MM.1S (cell line): ENCODE data around the gene PCCB.
"Not testable (repeated sequence)": the region's sequence is repeated elsewhere in the genome, so short reads cannot be mapped to it uniquely, and the experiment has no call there.

Experiments
- DNase-seq: peaks from one replicate; pipeline ENCODE4 v3.0.0-alpha.2; 2015
- H2AFZ ChIP-seq: fragments of 300-600 bp; sonication (generic); 2 replicates; pipeline ENCODE4 v1.6.0; 2016; ENCODE audit warnings: antibody characterized with exemption, low read length
- H3F3A ChIP-seq: fragments of 300-600 bp; sonication (generic); 2 replicates; pipeline ENCODE4 v1.6.1; 2016; ENCODE audit warnings: mild to moderate bottlenecking, antibody characterized with exemption, low read length, moderate library complexity, mixed read lengths; ENCODE audit not compliant: insufficient read depth
- H3K27ac ChIP-seq: fragments of 300-600 bp; sonication (generic); 2 replicates; pipeline ENCODE4 v1.5.1; 2016; ENCODE audit warnings: mild to moderate bottlenecking, low read length
- H3K27me3 ChIP-seq: fragments of 300-600 bp; sonication (generic); replicated peaks from 2 replicates; pipeline ENCODE4 v1.6.0; 2016; ENCODE audit warnings: low read length; ENCODE audit not compliant: insufficient read depth
- H3K36me3 ChIP-seq: fragments of 300-600 bp; sonication (generic); replicated peaks from 2 replicates; pipeline ENCODE4 v1.6.1; 2016; ENCODE audit warnings: mild to moderate bottlenecking, low read length, mixed read lengths; ENCODE audit not compliant: insufficient read depth
- H3K4me1 ChIP-seq: fragments of 300-600 bp; sonication (generic); 2 replicates; pipeline ENCODE4 v1.6.1; 2016; ENCODE audit warnings: low read length, mixed read lengths
- H3K4me2 ChIP-seq: fragments of 300-600 bp; sonication (generic); 2 replicates; pipeline ENCODE4 v1.6.0; 2016; ENCODE audit warnings: low read depth, low read length
- H3K4me3 ChIP-seq: fragments of 300-600 bp; sonication (generic); 2 replicates; pipeline ENCODE4 v1.5.1; 2016; ENCODE audit warnings: low read length, mixed read lengths
- H3K79me2 ChIP-seq: fragments of 300-600 bp; sonication (generic); 2 replicates; pipeline ENCODE4 v1.6.1; 2016; ENCODE audit warnings: mixed run types, low read length, mixed read lengths
- H3K9ac ChIP-seq: fragments of 300-600 bp; sonication (generic); 2 replicates; pipeline ENCODE4 v1.6.1; 2016; ENCODE audit warnings: low read length, mixed read lengths
- H3K9me2 ChIP-seq: fragments of 300-600 bp; sonication (generic); replicated peaks from 2 replicates; pipeline ENCODE4 v1.6.1; 2016; ENCODE audit warnings: mild to moderate bottlenecking, low read length, mixed read lengths; ENCODE audit not compliant: insufficient read depth
- H3K9me3 ChIP-seq: fragments of 300-600 bp; sonication (generic); replicated peaks from 2 replicates; pipeline ENCODE4 v1.6.1; 2016; ENCODE audit warnings: mild to moderate bottlenecking, low read length, mixed read lengths; ENCODE audit not compliant: insufficient read depth
- H4K20me1 ChIP-seq: fragments of 300-600 bp; sonication (generic); 2 replicates; pipeline ENCODE4 v1.6.1; 2016; ENCODE audit warnings: mild to moderate bottlenecking, low read length, moderate library complexity, mixed read lengths; ENCODE audit not compliant: insufficient read depth
- CTCF ChIP-seq: fragments of 300-600 bp; sonication (generic); IDR thresholded peaks from 2 replicates; pipeline ENCODE4 v1.5.1; 2016; ENCODE audit warnings: antibody characterized with exemption, low read length, mixed read lengths
- EZH2 ChIP-seq: fragments of 300-600 bp; sonication (generic); optimal IDR thresholded peaks from 2 replicates; pipeline ENCODE3; 2017; ENCODE audit warnings: low read depth, mild to moderate bottlenecking, antibody characterized with exemption, low read length, mixed read lengths
- EZH2phosphoT487 ChIP-seq: fragments of 300-600 bp; sonication (generic); IDR thresholded peaks from 2 replicates; pipeline ENCODE4 v1.6.1; 2018; ENCODE audit warnings: antibody characterized with exemption, low read length

Gene PCCB

DNA sequence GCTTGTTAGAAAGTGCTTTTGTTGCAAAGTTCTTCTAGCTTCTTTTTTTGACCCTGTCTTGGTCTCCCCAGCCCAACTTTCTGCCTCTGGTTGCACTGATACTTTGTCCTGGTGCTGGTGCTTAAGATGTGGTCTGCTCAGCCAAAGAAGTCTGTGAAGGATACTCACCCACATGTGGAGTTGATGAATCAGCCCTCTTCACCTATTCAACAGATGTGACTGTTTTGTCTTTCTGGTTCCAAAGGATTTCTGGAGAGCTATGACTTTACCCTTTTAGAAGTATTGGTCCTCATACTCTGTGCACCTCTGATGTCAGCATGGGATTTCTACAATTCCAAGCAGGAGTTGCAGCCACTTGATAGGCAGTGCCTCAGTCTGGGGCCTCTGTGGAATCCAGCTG is 84.1 kb downstream of the PCCB start:
- Histone ChIP-seq H3K36me3 (no peaks in the 10 kb centered on the region), H2AFZ (no peak overlapping the region), H3K4me3 (no peak overlapping the region), H3K4me1 (peaks cover 6% of the 10 kb centered on the region; the same call in 1 of the 2 replicates), H3K27ac (no peak overlapping the region), H3K9me3 (no peaks in the 10 kb centered on the region), H3K4me2 (no peak overlapping the region), H3K9me2 (no peaks in the 10 kb centered on the region), H3K27me3 (no peaks in the 10 kb centered on the region), H4K20me1 (no peaks in the 10 kb centered on the region), H3K79me2 (no peaks in the 10 kb centered on the region), H3F3A (no peaks in the 10 kb centered on the region), H3K9ac (no peak overlapping the region)
- DNase-seq = no peak
- TF ChIP-seq CTCF = no peak

- H3K27me3 ChIP-seq, H3K36me3 ChIP-seq, H3K9me2 ChIP-seq, H4K20me1 ChIP-seq, H3K4me2 ChIP-seq, H3F3A ChIP-seq, H3K9me3 ChIP-seq, DNase-seq, H3K9ac ChIP-seq, H3K4me3 ChIP-seq, H2AFZ ChIP-seq, H3K4me1 ChIP-seq, H3K79me2 ChIP-seq, H3K27ac ChIP-seq: not testable (repeated sequence)
These were observed 84.6 kb downstream of the PCCB start for GRCh38 chr3:136334726-136335125.

- H3K9me2 ChIP-seq = no peaks in the 10 kb centered on the region
- H4K20me1 ChIP-seq = no peaks in the 10 kb centered on the region
- no peak for DNase-seq
- H3K9ac ChIP-seq = no peak overlapping the region
- H3K27me3 ChIP-seq = no peaks in the 10 kb centered on the region
- H3F3A ChIP-seq = no peaks in the 10 kb centered on the region
- H3K36me3 ChIP-seq = peaks cover 3% of the 10 kb centered on the region; the same call in 1 of the 2 replicates
- TF ChIP-seq EZH2phosphoT487 = no peak
- TF ChIP-seq CTCF = no peak
- TF ChIP-seq EZH2 = no peak
- no peaks in the 10 kb centered on the region for H3K9me3 ChIP-seq
- H3K27ac ChIP-seq = no peak overlapping the region
- H3K4me2 ChIP-seq = no peak overlapping the region
- no peaks in the 10 kb centered on the region for H3K79me2 ChIP-seq
- peaks cover 6% of the 10 kb centered on the region; the same call in 1 of the 2 replicates for H3K4me1 ChIP-seq
- H2AFZ ChIP-seq = no peak overlapping the region
- H3K4me3 ChIP-seq = no peak overlapping the region
These were observed 86.4 kb downstream of the PCCB start for GRCh38 chr3:136336329-136337100.

- peak overlapping the region; percentile 18 for H2AFZ ChIP-seq
- peak overlapping the region; percentile 48 for H3K4me2 ChIP-seq
- no peaks in the 10 kb centered on the region for H4K20me1 ChIP-seq
- TF ChIP-seq EZH2phosphoT487 (no peak), EZH2 (no peak), CTCF (no peak)
- H3K9ac ChIP-seq = peak overlapping the region; percentile 3; the same call in 1 of the 2 replicates
- H3K79me2 ChIP-seq = no peaks in the 10 kb centered on the region
- peak; percentile 82 for DNase-seq
- no peaks in the 10 kb centered on the region for H3K27me3 ChIP-seq
- no peaks in the 10 kb centered on the region for H3K9me2 ChIP-seq
- peak overlapping the region; percentile 75 for H3K27ac ChIP-seq
- H3K4me3 ChIP-seq = no peak overlapping the region; the same call in 1 of the 2 replicates
- H3K36me3 ChIP-seq = peaks cover 3% of the 10 kb centered on the region; the same call in 1 of the 2 replicates
- H3K9me3 ChIP-seq = no peaks in the 10 kb centered on the region
- peaks cover 23% of the 10 kb centered on the region for H3K4me1 ChIP-seq
- H3F3A ChIP-seq = peaks cover 23% of the 10 kb centered on the region
These were observed 93.3 kb downstream of the PCCB start for GRCh38 chr3:136343446-136343845.
